Parathyroid adenoma (tissue), 2 donors: ENCODE measurements around the gene SCN8A.

Experiments
- H2AFZ ChIP-seq: fragments of 300-600 bp; sonication (generic); one replicate; pipeline ENCODE4 v1.7.0; 2017; ENCODE audit warnings: antibody characterized with exemption, mild to moderate bottlenecking
- H3K27ac ChIP-seq: fragments of 300-600 bp; sonication (generic); one replicate; pipeline ENCODE4 v1.7.0; 2017
- H3K27me3 ChIP-seq: fragments of 300-600 bp; sonication (generic); one replicate; pipeline ENCODE4 v1.7.0; 2017; ENCODE audit warnings: low read length; ENCODE audit not compliant: control insufficient read depth, insufficient read depth
- H3K36me3 ChIP-seq: fragments of 300-600 bp; sonication (generic); one replicate; pipeline ENCODE4 v1.7.0; 2017; ENCODE audit warnings: low read length; ENCODE audit not compliant: control insufficient read depth, insufficient read depth
- H3K4me1 ChIP-seq: fragments of 300-600 bp; sonication (generic); one replicate; pipeline ENCODE4 v1.7.0; 2017; ENCODE audit warnings: control low read depth
- H3K4me2 ChIP-seq: fragments of 300-600 bp; sonication (generic); one replicate; pipeline ENCODE4 v1.7.0; 2017; ENCODE audit warnings: low read length
- H3K4me3 ChIP-seq: fragments of 300-600 bp; sonication (generic); one replicate; pipeline ENCODE4 v1.7.0; 2017; ENCODE audit warnings: low read depth, low read length
- H3K79me2 ChIP-seq: fragments of 300-600 bp; sonication (generic); one replicate; pipeline ENCODE4 v1.7.0; 2017; ENCODE audit warnings: control low read depth
- H3K9ac ChIP-seq: fragments of 300-600 bp; sonication (generic); one replicate; pipeline ENCODE4 v1.7.0; 2017; ENCODE audit warnings: mild to moderate bottlenecking
- H3K9me3 ChIP-seq: fragments of 300-600 bp; sonication (generic); one replicate; pipeline ENCODE4 v1.7.0; 2017; ENCODE audit warnings: low read length; ENCODE audit not compliant: control insufficient read depth
- CTCF ChIP-seq: fragments of 300-600 bp; sonication (generic); IDR thresholded peaks from one replicate; pipeline ENCODE4 v1.7.0; 2017; ENCODE audit warnings: antibody characterized with exemption, mild to moderate bottlenecking
- donor health status: primary hyperparathyroidism.

The SCN8A gene

GRCh38 chr12:51749206-51749985, 158.4 kb downstream of the SCN8A start:
- Histone ChIP-seq H3K79me2 (no peaks in the 10 kb centered on the region), H3K4me2 (no peak overlapping the region), H3K27me3 (no peaks in the 10 kb centered on the region), H3K4me3 (no peak overlapping the region), H3K4me1 (no peaks in the 10 kb centered on the region), H3K9me3 (no peaks in the 10 kb centered on the region), H3K27ac (no peak overlapping the region), H3K36me3 (no peaks in the 10 kb centered on the region), H3K9ac (no peak overlapping the region), H2AFZ (no peak overlapping the region)
- TF ChIP-seq CTCF, result no peak

GRCh38 chr12:51749986-51750317, 158.9 kb downstream of the SCN8A start:
- Histone ChIP-seq H2AFZ (no peak overlapping the region), H3K4me3 (no peak overlapping the region), H3K36me3 (no peaks in the 10 kb centered on the region), H3K4me2 (no peak overlapping the region), H3K27me3 (no peaks in the 10 kb centered on the region), H3K27ac (no peak overlapping the region), H3K9me3 (no peaks in the 10 kb centered on the region), H3K4me1 (no peaks in the 10 kb centered on the region), H3K79me2 (no peaks in the 10 kb centered on the region), H3K9ac (no peak overlapping the region)
- no peak for TF ChIP-seq CTCF

GRCh38 chr12:51751661-51752060, 160.6 kb downstream of the SCN8A start:
- H3K27me3 ChIP-seq, result no peaks in the 10 kb centered on the region
- no peak overlapping the region for H3K9ac ChIP-seq
- H3K4me1 ChIP-seq, result no peaks in the 10 kb centered on the region
- H3K79me2 ChIP-seq, result no peaks in the 10 kb centered on the region
- H3K9me3 ChIP-seq, result no peaks in the 10 kb centered on the region
- TF ChIP-seq CTCF, result no peak
- no peak overlapping the region for H3K4me3 ChIP-seq
- no peaks in the 10 kb centered on the region for H3K36me3 ChIP-seq
- no peak overlapping the region for H2AFZ ChIP-seq
- H3K4me2 ChIP-seq, result no peak overlapping the region
- no peak overlapping the region for H3K27ac ChIP-seq

- Histone ChIP-seq H3K4me1 (no peaks in the 10 kb centered on the region), H3K36me3 (no peaks in the 10 kb centered on the region), H3K79me2 (no peaks in the 10 kb centered on the region), H2AFZ (no peak overlapping the region), H3K9me3 (no peaks in the 10 kb centered on the region), H3K27me3 (no peaks in the 10 kb centered on the region), H3K4me3 (no peak overlapping the region), H3K27ac (no peak overlapping the region), H3K4me2 (no peak overlapping the region), H3K9ac (no peak overlapping the region)
- no peak for TF ChIP-seq CTCF
Measured at GRCh38 chr12:51752234-51752889, 161.3 kb downstream of the SCN8A start.
